ENCODE results near the gene ACTRT2.

The ACTRT2 gene

GRCh38 chr1:3021233-3021671 is at the start of gene ACTRT2:
Gene ACTRT2, plus strand, starts transcription at chr1:3021467. Its CDS starts 220 bp downstream, at chr1:3021687.
- no peak for DNase-seq

GRCh38 chr1:2971609-2972008 is 49.7 kb upstream of the ACTRT2 start:
- no peak for DNase-seq

DNA sequence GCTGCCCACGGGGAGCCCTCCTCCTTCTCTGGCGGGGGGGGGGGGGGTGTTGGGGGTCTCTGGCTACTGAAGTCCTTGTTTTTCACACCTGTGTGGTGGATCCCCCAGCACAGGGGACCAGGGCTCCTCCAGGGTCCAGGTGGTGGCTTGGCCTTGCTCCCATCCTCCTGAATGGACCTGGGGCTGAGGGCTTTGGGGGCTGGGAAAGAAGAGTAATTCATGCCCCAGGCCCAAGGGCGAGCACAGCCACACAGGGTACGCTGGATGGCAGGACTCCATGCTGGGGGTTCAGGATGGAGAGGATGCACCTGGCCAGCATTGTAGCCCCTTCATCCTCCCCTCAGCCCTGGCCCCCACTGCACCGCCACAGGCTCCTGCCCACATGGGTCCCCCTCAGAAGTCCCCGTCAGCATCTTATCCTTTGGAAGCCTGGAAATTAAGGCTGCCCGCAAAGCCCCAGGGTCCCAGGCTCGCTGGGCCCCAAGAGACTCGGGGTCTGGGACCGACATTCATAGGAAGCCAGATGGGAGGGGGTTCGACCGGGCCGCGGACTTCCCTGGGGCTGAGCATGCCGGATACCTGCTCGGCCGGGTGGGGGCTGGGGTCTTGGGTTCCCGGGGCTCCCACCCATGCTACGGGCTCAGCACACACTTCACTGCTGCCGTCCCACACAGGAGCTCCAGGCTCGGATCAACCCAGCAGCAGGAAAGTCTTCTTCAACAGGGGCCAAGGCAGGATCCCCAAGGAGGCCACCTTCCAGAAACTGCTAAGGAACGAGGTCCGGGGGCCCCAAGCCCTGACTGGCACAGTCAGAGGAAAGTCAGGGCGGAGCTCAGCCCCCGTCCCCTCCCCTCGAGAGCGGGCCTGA is 49.0 kb upstream of the ACTRT2 start:
- DNase-seq, result no peak

DNA sequence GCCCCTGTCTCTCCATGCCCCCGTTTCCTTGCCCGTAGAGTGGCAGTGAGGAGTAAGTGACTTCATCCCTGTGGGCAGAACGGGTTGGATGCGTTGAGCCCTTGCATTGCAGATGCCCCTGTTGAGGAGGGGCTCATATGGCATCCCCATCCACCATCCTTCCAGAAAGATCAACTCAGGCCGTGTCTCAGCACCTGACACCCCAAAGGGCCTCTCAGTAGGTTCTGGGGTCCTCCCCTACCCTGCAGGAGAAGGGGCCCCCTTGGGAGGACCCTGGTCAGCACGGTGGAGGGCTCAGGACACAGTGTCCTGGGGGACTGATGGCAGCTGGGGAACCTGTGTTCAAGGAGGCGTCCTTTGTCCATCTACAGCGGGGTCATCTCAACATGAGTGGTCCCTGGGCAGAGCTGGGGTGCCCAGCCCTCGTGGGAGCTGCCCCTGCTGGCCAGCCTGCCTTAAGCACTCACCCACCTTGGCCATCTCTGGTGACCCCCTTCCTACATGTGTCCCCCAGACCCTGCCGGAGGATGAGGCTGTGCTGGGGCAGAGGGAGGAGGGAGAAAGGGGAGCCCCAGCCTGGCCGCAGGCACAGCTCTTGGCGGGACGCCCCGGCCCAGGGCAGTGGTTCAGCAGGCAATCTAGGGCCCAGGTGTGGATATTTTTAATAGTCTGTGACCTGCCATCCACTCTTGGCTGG is 48.2 kb upstream of the ACTRT2 start:
- no peak for DNase-seq

GRCh38 chr1:2973601-2974593 is 47.4 kb upstream of the ACTRT2 start:
- no peak for DNase-seq

- no peak for DNase-seq
Measured at GRCh38 chr1:2974701-2975301, 46.5 kb upstream of the ACTRT2 start.

DNA sequence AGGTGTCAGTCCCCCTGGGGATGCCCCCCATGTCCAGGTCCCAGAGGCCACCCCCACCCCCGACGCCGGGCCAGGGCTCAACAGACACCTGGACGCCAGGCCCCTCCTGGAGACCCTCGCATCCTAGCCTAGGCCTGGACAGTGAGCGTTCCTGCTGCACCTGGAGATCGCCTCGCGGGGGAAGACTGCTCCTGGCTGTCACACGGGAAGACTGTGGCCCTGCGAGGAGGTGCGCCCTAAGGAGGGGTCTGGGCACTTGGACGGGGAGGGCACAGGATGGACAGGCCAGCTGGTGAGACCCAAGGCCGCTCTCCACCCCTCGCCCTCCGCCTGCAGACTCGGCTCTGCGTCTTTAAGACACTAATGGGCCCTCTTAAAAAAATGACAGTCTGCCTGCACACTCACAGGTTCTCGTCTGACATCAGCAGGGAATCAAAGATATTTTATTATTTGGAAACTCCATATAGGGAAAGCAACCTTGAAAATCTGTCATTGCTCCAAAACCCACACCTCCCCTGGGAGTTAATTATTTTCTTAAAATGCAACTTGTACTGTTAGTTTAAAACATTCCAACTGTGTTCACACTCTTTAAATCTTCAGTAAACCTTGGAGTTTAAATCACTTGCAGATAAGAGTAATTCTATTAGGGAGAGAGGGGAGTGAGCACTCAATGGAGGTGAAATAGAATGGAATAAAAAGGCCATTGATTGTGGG is 45.6 kb upstream of the ACTRT2 start:
- no peak for DNase-seq

DNA sequence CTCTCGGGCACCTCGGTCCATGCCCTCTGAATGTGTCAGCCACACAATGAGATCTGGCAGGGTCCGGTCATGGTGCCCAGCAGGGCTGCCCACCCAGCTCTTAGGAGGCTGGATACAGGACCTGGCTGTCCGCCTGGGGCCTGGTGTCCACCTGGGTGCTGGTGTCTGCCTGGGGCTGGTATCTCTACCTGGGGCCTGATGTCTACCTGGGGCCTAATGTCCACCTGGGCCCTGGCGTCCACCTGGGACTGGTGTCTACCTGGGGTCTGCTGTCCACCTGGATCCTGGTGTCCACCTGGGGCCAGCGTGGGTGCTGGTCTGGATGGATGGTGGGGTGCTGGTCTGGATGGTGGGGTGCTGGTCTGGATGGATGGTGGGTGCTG is 45.1 kb upstream of the ACTRT2 start:
- DNase-seq, result no peak

GRCh38 chr1:2977886-2978611 is 43.2 kb upstream of the ACTRT2 start:
- DNase-seq, result no peak

GRCh38 chr1:2978691-2979190 is 42.5 kb upstream of the ACTRT2 start:
- no peak for DNase-seq

GRCh38 chr1:2979191-2980072 is 41.8 kb upstream of the ACTRT2 start:
- DNase-seq, result no peak

DNA sequence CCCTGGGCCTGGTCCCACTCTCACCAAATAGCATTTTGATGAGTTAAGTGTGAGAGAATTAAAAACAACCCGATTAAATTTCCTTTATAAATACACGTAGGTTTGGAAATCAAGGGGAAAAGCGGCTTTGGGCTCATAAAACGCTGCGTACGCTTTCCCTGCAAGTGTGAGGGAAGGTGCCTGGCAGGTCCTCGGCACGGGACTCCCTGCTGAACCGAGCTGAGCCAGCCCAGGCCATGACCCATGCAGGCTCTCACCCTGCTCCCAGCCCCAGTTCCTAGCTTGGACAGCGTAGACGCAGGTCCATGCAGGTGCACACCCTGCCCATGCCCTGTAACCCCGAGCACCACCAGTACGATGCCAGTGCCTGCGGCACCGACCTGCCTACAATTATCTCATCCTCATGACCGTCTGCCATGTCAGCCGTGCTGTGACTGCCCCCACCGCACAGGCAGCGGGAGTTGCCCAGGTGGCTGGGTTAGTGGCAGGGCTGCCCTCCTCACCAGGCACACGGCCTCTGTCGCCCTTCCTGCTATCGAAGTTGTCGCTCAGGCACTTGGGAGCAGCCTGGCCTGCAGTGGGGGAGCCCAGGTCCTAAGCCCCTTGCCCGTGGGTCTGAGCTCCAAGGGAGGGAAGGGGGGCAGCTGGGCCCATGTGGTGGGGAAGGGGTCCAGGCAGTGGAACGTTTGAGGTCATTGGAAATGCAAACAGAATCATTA is 41.0 kb upstream of the ACTRT2 start:
- no peak for DNase-seq

DNA sequence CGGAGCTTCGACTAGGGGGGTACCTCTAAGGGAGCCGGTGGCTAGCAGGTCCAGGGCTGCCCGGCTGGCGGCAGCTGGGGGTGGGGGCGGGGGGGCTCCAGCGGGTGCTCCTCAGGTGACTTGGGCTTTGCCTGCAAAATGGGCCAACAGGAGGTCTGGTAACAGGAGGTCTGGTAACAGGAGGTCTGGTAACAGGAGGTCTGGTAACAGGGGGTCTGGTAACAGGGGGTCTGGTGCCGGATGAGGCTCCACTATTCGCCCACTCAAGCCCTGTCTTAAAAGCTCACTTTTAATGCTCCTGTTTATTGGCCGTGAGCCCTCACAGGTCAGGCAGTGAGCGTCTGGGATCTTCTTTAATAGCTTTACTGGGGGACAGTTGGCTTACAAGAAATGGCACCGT is 40.4 kb upstream of the ACTRT2 start:
- no peak for DNase-seq

DNA sequence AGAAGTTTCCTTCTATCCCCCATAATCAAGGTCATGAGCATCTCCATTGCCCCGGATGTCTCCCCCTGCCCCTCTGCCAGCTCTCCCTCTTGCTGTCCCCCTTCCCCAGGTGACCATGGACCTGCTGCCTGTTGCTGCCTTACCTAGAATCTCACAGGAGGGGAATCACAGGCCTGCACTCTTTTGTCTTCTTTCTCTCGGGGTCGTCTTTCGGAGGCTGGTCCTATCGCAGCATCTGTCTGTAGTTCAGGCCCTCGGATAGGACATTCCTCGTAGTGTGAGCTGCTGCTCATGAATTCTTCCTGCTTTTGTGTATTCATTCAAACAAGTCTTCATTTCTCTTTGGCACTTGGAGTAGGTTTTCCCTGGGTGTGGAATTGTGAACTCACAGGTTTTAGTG is 39.9 kb upstream of the ACTRT2 start:
- no peak for DNase-seq

DNA sequence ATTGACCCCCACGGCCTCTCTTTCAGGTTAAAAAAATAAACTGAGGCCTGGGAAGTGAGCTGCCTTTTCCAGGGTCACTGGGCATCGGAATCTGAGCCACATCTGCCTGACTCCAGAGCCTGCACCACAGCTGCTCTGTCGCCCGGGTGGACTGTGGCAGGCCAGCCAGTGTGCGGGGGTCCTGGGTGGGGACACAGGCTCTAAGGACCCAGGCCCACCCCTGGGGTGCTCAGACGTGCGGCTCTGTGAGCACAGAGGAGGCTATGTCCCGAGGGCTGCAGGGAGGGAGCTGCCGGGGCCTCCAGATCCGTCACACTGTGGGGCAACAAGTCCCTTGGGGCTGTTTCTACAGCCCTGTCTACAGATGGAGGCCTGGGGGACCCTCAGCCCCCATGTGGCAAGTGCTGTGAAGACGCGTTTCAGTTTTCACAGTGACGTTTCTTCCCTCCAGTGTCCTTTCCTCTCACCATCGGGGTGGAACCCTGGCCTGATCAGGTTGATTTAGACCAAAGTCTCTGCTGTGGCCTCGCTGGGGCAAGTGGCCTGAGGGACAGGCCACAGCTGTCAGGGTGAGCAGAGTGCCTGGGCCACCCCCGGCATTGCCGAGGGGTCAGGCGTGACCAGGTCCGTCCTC is 39.2 kb upstream of the ACTRT2 start:
- no peak for DNase-seq

- no peak for DNase-seq
Measured at GRCh38 chr1:2982615-2983318, 38.5 kb upstream of the ACTRT2 start.

GRCh38 chr1:2983319-2983705 is 38.0 kb upstream of the ACTRT2 start:
- DNase-seq, result no peak

Measured in NCI-H1436 (cell line).